ENCODE measurements around the gene HELZ.
"Not testable (repeated sequence)": the region's sequence is repeated elsewhere in the genome, so short reads cannot be mapped to it uniquely, and the experiment has no call there.

Gene HELZ

DNA sequence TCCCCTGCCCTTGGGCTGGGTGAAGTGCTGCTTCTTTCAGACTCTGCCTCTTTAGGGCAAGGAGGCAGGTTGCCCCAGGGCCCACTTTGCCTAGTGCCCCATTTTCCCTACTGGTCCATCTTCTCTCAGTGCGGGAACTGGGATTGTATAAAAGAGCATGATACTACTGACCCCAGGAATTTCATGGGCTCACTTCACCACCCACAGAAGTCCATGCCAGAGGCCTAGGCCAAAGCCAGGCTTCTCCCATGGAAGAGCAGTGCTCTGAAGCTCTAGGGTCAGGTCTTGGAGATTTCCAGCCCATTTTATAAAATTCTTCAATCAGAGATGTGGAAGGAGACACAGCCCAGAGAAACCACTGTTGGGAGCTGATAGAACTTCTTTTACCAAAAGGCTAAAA lies 194.9 kb downstream of the HELZ start:
- Mint-ChIP-seq H3K27me3 (peaks cover 9% of the 10 kb centered on the region), H3K4me1 (no peaks in the 10 kb centered on the region), H3K4me3 (no peak overlapping the region), H3K36me3 (peaks cover 6% of the 10 kb centered on the region), H3K27ac (no peak overlapping the region), H3K9me3 (peaks cover 17% of the 10 kb centered on the region)
- no peak for ATAC-seq

DNA sequence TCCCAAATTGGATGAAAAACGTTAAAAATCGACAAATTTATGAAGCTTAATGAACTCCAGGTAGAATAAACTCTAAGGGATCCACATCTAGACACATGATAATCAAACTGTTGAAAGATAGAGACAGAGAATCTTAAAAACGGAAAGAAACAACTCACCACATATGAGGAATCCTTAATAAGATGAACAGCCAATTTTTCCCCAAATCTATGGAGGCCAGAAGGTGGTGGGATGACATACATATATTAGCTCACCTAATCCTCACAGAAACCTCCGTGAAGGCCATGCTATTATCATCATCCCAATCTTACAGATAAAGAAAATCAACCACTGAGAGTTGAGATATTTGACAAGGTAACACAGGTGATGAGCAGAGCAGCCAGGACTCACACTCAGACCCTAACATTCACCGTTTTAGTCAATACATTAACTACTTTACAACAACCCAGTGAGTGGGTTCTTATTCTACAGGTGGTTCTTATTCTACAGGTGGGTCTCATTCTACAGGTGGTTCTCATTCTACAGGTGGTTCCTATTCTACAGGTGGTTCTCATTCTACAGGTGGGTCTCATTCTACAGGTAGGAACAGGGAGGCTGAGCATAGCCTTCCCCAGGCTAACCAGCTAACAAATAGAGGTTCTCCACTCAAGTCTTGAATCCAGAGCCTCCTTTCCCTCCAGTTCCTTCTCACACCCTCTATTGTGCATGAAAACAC lies 195.8 kb downstream of the HELZ start:
- no peak overlapping the region for H3K27ac Mint-ChIP-seq
- H3K36me3 Mint-ChIP-seq: peaks cover 6% of the 10 kb centered on the region
- peaks cover 17% of the 10 kb centered on the region for H3K9me3 Mint-ChIP-seq
- peaks cover 9% of the 10 kb centered on the region for H3K27me3 Mint-ChIP-seq
- ATAC-seq: no peak
- no peak overlapping the region for H3K4me3 Mint-ChIP-seq
- no peaks in the 10 kb centered on the region for H3K4me1 Mint-ChIP-seq

- ATAC-seq: no peak
- H3K4me3 Mint-ChIP-seq: no peak overlapping the region
- H3K36me3 Mint-ChIP-seq: peaks cover 6% of the 10 kb centered on the region
- H3K27me3 Mint-ChIP-seq: peaks cover 9% of the 10 kb centered on the region
- no peaks in the 10 kb centered on the region for H3K4me1 Mint-ChIP-seq
- peaks cover 17% of the 10 kb centered on the region for H3K9me3 Mint-ChIP-seq
- no peak overlapping the region for H3K27ac Mint-ChIP-seq
Measured at GRCh38 chr17:67047382-67047781, 197.6 kb downstream of the HELZ start.

- ATAC-seq: no peak
- Mint-ChIP-seq H3K27me3 (peaks cover 9% of the 10 kb centered on the region), H3K36me3 (peaks cover 6% of the 10 kb centered on the region), H3K9me3 (peaks cover 17% of the 10 kb centered on the region), H3K4me1 (no peaks in the 10 kb centered on the region), H3K4me3 (no peak overlapping the region), H3K27ac (no peak overlapping the region)
Measured at GRCh38 chr17:67046398-67046797, 198.6 kb downstream of the HELZ start.

DNA sequence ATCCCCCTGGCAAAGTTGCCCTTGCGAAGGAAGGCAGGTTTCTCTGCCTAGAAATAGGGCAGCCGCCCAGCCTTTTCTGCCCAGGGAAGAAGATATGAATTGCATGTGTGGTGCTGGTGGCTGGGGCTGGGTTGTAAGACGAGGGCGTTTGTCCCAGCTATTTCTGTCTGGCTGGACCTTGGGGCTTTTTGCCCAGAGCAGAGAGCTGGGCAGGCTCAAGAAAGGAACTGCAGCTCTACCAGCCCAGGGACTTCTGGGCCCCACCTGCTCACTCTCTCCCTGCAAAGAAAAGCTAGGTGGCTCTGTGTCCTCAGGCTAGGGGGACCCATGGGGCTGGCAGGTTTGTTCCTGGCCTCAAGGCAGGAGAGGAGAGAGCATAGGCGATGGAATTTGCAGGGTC lies 200.1 kb downstream of the HELZ start:
- no peak overlapping the region for H3K4me3 Mint-ChIP-seq
- peaks cover 17% of the 10 kb centered on the region for H3K9me3 Mint-ChIP-seq
- no peaks in the 10 kb centered on the region for H3K4me1 Mint-ChIP-seq
- peaks cover 9% of the 10 kb centered on the region for H3K27me3 Mint-ChIP-seq
- no peak overlapping the region for H3K27ac Mint-ChIP-seq
- ATAC-seq: no peak
- peaks cover 6% of the 10 kb centered on the region for H3K36me3 Mint-ChIP-seq

DNA sequence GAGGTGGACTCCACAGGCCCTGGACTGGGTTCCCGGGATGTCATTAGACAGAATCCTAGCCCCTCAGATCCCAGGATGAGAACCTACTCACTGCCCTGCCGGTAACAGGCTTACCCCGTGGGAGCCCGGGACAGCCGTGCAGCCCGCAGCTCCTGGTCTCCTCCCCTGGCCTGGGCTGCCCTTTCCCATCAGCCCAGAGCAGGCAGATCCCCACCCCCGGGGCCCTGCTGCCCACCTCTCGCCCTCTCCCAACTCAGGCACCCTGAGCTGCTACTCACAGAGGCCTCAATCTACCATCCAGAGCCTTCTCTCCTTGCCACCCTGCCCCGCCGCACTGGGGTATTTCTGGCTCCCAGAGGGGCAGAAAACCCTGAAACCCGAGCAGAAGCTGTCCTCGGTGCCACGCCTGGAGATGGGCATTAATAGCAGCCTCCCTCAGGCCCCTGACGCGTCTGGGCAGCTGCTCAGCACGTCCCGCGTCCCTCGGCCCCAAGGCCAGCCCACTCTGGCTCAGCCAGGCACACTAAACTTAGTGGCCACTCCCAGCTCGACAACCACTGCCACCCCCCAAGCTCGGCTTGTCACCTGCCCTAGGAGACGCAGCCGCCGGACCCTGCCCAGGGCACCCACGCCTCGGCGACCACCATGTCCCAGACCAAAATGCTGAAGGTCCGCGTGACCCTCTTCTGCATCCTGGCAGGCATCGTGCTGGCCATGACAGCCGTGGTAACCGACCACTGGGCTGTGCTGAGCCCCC lies 200.8 kb downstream of the HELZ start, which contains the start of gene CACNG1:
Gene CACNG1, plus strand, starts transcription at position 539 of the 757 bp plus-strand sequence. Its CDS starts 107 bp downstream, at position 646.
- H3K27me3 Mint-ChIP-seq: peaks cover 9% of the 10 kb centered on the region
- peaks cover 13% of the 10 kb centered on the region for H3K9me3 Mint-ChIP-seq
- H3K27ac Mint-ChIP-seq: no peak within 1 kb of the TSS
- H3K4me1 Mint-ChIP-seq: no peaks in the 10 kb centered on the region
- ATAC-seq: no peak
- peaks cover 6% of the 10 kb centered on the region for H3K36me3 Mint-ChIP-seq
- H3K4me3 Mint-ChIP-seq: no peak within 1 kb of the TSS

GRCh38 chr17:67043283-67043682 lies 201.7 kb downstream of the HELZ start:
- no peak overlapping the region for H3K27ac Mint-ChIP-seq
- no peak overlapping the region for H3K4me3 Mint-ChIP-seq
- H3K36me3 Mint-ChIP-seq: no peaks in the 10 kb centered on the region
- H3K4me1 Mint-ChIP-seq: no peaks in the 10 kb centered on the region
- peaks cover 9% of the 10 kb centered on the region for H3K27me3 Mint-ChIP-seq
- H3K9me3 Mint-ChIP-seq: peaks cover 6% of the 10 kb centered on the region
- ATAC-seq: no peak

DNA sequence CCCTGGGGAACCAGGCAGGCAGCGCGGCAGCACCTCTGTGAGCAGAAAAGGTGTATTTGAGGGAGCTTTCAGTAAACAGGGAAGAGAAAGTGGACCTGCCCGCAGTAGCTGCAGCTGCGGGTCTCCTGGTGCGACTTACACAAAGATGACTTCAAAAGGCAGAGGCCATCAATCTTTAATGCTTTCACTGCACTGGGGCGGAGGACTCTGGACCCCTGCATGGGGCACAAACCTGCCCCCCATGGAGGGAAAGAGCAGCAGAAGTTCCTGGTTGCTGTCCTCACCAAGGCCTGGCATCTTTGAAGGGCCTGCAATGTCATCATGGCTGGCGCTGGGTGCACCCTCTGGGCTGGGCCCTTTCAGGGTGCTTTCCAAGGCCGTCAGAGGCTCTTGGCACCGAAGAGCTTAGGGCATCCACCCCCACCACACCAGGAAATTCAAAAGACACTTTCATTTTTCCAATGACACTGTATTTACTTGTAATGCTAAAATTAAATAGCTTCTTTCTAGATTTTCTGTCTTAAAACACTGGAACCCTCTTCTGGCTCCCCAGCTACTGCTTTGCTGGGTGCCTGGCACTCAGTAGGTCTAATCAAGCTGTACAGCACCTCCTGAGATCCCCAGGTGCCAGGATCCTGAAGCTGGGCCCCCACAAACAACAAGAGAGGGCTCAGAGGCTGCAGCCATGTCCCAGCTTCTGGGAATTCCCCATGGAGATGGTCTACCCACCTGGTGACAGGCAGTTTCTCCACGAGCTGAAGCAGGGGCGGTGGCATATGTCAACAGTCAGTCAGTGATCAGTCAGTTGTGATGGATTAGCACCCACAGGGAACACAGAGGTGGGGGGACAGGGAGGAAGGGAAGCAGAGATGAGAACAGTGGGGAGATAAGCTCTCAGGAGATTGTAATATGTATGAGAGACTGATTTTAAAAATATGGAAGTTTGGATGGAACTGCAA lies 202.8 kb downstream of the HELZ start:
- no peak overlapping the region for H3K4me3 Mint-ChIP-seq
- no peaks in the 10 kb centered on the region for H3K4me1 Mint-ChIP-seq
- H3K27ac Mint-ChIP-seq: no peak overlapping the region
- H3K36me3 Mint-ChIP-seq: no peaks in the 10 kb centered on the region
- no peak for ATAC-seq
- peaks cover 4% of the 10 kb centered on the region for H3K9me3 Mint-ChIP-seq
- H3K27me3 Mint-ChIP-seq: peaks cover 14% of the 10 kb centered on the region

- Mint-ChIP-seq H3K36me3 (no peaks in the 10 kb centered on the region), H3K4me1 (no peaks in the 10 kb centered on the region), H3K4me3 (no peak overlapping the region), H3K27me3 (peaks cover 20% of the 10 kb centered on the region), H3K27ac (no peak overlapping the region), H3K9me3 (no peaks in the 10 kb centered on the region)
- no peak for ATAC-seq
Measured at GRCh38 chr17:67041531-67041930, 203.5 kb downstream of the HELZ start.

GRCh38 chr17:67041119-67041518 lies 203.9 kb downstream of the HELZ start:
- H3K9me3 Mint-ChIP-seq, H3K4me3 Mint-ChIP-seq, H3K36me3 Mint-ChIP-seq, H3K4me1 Mint-ChIP-seq, H3K27ac Mint-ChIP-seq, ATAC-seq: not testable (repeated sequence)
- H3K27me3 Mint-ChIP-seq: peaks cover 20% of the 10 kb centered on the region

GRCh38 chr17:67040652-67041051 lies 204.3 kb downstream of the HELZ start:
- H3K4me1 Mint-ChIP-seq: no peaks in the 10 kb centered on the region
- no peaks in the 10 kb centered on the region for H3K9me3 Mint-ChIP-seq
- H3K4me3 Mint-ChIP-seq: no peak overlapping the region
- H3K27ac Mint-ChIP-seq: no peak overlapping the region
- H3K36me3 Mint-ChIP-seq: no peaks in the 10 kb centered on the region
- ATAC-seq: no peak
- peaks cover 20% of the 10 kb centered on the region for H3K27me3 Mint-ChIP-seq

DNA sequence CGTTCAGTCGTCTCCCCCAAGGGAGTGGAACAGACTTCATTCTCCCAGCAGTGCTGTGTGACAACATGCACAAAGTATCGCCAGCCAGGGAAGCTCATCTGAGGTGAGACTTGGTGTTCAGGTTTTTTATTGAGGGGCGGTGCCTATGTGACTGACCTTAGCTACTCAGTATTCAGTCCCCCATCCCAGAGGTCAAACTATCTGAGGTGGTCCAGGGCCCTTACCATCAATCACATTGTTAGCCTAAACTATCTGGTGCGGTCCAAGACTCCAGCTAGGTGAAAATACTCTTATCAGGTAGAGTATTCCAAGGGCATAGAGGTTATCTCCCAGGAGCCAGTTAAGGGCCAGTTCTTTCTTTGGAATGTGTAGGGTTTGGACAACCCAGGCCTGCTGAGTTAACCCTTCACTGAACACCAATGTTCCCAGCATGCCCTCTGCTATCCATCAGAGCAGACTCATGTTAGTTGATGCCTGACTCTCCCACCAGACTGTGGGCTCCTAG lies 206.1 kb downstream of the HELZ start:
- H3K4me3 Mint-ChIP-seq: no peak overlapping the region
- no peak overlapping the region for H3K27ac Mint-ChIP-seq
- H3K27me3 Mint-ChIP-seq: peaks cover 29% of the 10 kb centered on the region
- ATAC-seq: no peak
- H3K4me1 Mint-ChIP-seq: no peaks in the 10 kb centered on the region
- H3K9me3 Mint-ChIP-seq: peaks cover 4% of the 10 kb centered on the region
- no peaks in the 10 kb centered on the region for H3K36me3 Mint-ChIP-seq

DNA sequence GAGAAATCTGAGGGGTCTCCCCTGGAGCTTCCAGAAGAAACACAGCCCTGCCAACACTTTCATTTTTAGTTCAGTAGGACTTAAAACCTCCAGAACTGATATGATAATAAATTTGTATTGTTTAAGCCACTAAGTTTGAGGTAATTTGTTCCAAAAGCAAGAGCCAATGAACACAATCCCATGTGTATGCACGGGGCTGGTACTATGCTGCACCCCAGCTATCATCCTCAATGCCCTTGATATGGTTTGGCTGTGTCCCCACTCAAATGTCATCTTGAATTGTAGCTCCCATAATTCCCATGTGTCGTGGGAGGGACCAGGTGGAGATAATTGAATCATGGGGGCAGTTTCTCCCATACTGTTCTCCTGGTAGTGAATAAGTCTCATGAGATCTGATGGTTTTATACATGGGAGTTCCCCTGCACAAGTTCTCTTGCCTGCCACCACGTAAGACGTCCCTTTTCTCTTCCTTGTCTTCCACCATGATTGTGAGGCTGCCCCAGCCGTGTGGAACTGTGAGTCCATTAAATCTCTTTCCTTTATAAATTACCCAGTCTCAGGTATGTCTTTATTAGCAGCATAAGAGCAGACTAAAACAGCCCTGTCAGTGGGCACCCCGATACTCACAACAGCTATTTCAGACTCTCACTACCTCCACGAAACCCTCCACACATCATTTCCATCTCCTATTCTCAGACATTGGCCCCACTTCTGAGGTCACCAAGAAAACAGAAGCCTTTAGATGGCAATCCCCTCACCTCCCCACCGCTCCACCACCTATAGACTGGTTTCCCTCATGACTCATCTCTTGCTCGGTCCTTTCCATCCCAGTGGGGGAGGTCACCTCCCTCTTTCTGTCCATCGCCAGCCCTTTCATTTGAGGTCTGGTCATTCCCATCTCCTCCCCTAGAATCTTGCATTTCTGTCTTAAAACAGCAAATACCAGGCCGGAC lies 209.6 kb downstream of the HELZ start:
- ATAC-seq: peak; percentile 74
- Mint-ChIP-seq H3K9me3 (peaks cover 4% of the 10 kb centered on the region), H3K4me3 (no peak overlapping the region), H3K27ac (peak overlapping the region; percentile 60), H3K27me3 (peaks cover 30% of the 10 kb centered on the region), H3K4me1 (no peaks in the 10 kb centered on the region), H3K36me3 (no peaks in the 10 kb centered on the region)

GRCh38 chr17:67033613-67034012 lies 211.4 kb downstream of the HELZ start:
- Mint-ChIP-seq H3K27ac (no peak overlapping the region), H3K4me1 (no peaks in the 10 kb centered on the region), H3K4me3 (no peak overlapping the region), H3K9me3 (peaks cover 4% of the 10 kb centered on the region), H3K36me3 (no peaks in the 10 kb centered on the region), H3K27me3 (peaks cover 30% of the 10 kb centered on the region)
- no peak for ATAC-seq

All from stimulated activated memory B cell treated with anti-CD40 and anti-IgM and Interleukin-4, amounts not matched to agents 10 μg/mL and 1 μg/mL and 100 μg/mL, for 72 hours (primary cell).